ENCODE data around the gene PPP1R3E. TPM values are rescaled to one million over a fixed set of nuclear protein-coding genes. Genes with fewer than 3 reads are reported as not detected.

The PPP1R3E gene
- total and polyA plus RNA-seq, 2 of the 13 experiments (the other 11 are each of a cell fraction or from before 2014, with no cell fraction given) = 16.5 to 26.5 TPM

- TF ChIP-seq, protein P1, sequence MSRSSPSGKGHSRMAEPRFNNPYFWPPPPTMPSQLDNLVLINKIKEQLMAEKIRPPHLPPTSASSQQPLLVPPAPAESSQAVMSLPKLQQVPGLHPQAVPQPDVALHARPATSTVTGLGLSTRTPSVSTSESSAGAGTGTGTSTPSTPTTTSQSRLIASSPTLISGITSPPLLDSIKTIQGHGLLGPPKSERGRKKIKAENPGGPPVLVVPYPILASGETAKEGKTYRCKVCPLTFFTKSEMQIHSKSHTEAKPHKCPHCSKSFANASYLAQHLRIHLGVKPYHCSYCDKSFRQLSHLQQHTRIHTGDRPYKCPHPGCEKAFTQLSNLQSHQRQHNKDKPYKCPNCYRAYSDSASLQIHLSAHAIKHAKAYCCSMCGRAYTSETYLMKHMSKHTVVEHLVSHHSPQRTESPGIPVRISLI (CRISPR knock-in tag; IDR thresholded peaks at IDR 0.05; ENCODE audit: borderline replicate concordance) = no peak
- no peak for TF ChIP-seq ZNF292 (CRISPR knock-in tag; IDR thresholded peaks at IDR 0.05; ENCODE audit: borderline replicate concordance, low read depth)
- TF ChIP-seq ZBTB3 (CRISPR knock-in tag; IDR thresholded peaks at IDR 0.05; ENCODE audit: borderline replicate concordance, low read depth) = no peak
- TF ChIP-seq MYNN (CRISPR knock-in tag; IDR thresholded peaks at IDR 0.05; ENCODE audit: low read depth) = no peak
- TF ChIP-seq ZSCAN29 (CRISPR knock-in tag; conservative IDR thresholded peaks at IDR 0.05) = no peak; the same call in 1 of the 2 replicates
- TF ChIP-seq PTBP1 (IDR thresholded peaks at IDR 0.05; ENCODE audit: low read depth, low read length, poor library complexity, severe bottlenecking) = no peak
- TF ChIP-seq EZH2 (conservative IDR thresholded peaks at IDR 0.05; ENCODE audit: low read depth, low read length) = no peak
- TF ChIP-seq ARID2 (CRISPR knock-in tag; IDR thresholded peaks at IDR 0.05; ENCODE audit: borderline replicate concordance) = peak; percentile 84
- peak; percentile 22; the same call in 1 of the 2 replicates for TF ChIP-seq TSC22D2 (CRISPR knock-in tag; IDR thresholded peaks at IDR 0.05; ENCODE audit: borderline replicate concordance)
- peak; percentile 50; the same call in 1 of the 2 replicates for TF ChIP-seq RARA (CRISPR knock-in tag; IDR thresholded peaks at IDR 0.05)
- no peak; the same call in none of the 2 replicates for TF ChIP-seq ELF1 (CRISPR knock-in tag; IDR thresholded peaks at IDR 0.05)
- peak; percentile 89 for TF ChIP-seq TAF15 (IDR thresholded peaks at IDR 0.05; ENCODE audit: low read depth, low read length, poor library complexity, severe bottlenecking)
- TF ChIP-seq, protein P2, sequence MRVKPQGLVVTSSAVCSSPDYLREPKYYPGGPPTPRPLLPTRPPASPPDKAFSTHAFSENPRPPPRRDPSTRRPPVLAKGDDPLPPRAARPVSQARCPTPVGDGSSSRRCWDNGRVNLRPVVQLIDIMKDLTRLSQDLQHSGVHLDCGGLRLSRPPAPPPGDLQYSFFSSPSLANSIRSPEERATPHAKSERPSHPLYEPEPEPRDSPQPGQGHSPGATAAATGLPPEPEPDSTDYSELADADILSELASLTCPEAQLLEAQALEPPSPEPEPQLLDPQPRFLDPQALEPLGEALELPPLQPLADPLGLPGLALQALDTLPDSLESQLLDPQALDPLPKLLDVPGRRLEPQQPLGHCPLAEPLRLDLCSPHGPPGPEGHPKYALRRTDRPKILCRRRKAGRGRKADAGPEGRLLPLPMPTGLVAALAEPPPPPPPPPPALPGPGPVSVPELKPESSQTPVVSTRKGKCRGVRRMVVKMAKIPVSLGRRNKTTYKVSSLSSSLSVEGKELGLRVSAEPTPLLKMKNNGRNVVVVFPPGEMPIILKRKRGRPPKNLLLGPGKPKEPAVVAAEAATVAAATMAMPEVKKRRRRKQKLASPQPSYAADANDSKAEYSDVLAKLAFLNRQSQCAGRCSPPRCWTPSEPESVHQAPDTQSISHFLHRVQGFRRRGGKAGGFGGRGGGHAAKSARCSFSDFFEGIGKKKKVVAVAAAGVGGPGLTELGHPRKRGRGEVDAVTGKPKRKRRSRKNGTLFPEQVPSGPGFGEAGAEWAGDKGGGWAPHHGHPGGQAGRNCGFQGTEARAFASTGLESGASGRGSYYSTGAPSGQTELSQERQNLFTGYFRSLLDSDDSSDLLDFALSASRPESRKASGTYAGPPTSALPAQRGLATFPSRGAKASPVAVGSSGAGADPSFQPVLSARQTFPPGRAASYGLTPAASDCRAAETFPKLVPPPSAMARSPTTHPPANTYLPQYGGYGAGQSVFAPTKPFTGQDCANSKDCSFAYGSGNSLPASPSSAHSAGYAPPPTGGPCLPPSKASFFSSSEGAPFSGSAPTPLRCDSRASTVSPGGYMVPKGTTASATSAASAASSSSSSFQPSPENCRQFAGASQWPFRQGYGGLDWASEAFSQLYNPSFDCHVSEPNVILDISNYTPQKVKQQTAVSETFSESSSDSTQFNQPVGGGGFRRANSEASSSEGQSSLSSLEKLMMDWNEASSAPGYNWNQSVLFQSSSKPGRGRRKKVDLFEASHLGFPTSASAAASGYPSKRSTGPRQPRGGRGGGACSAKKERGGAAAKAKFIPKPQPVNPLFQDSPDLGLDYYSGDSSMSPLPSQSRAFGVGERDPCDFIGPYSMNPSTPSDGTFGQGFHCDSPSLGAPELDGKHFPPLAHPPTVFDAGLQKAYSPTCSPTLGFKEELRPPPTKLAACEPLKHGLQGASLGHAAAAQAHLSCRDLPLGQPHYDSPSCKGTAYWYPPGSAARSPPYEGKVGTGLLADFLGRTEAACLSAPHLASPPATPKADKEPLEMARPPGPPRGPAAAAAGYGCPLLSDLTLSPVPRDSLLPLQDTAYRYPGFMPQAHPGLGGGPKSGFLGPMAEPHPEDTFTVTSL (CRISPR knock-in tag; IDR thresholded peaks at IDR 0.05; ENCODE audit: borderline replicate concordance) = no peak
- peak; percentile 70 for TF ChIP-seq RXRA (CRISPR knock-in tag; IDR thresholded peaks at IDR 0.05)
- TF ChIP-seq ZNF496 (CRISPR knock-in tag; IDR thresholded peaks at IDR 0.05; ENCODE audit: insufficient replicate concordance) = no peak
- TF ChIP-seq YEATS2 (CRISPR knock-in tag; IDR thresholded peaks at IDR 0.05; ENCODE audit: borderline replicate concordance) = peak; percentile 14; the same call in 1 of the 2 replicates
- TF ChIP-seq, protein P3, sequence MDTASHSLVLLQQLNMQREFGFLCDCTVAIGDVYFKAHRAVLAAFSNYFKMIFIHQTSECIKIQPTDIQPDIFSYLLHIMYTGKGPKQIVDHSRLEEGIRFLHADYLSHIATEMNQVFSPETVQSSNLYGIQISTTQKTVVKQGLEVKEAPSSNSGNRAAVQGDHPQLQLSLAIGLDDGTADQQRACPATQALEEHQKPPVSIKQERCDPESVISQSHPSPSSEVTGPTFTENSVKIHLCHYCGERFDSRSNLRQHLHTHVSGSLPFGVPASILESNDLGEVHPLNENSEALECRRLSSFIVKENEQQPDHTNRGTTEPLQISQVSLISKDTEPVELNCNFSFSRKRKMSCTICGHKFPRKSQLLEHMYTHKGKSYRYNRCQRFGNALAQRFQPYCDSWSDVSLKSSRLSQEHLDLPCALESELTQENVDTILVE (CRISPR knock-in tag; IDR thresholded peaks at IDR 0.05) = peak; percentile 70
- peak; percentile 48 for TF ChIP-seq ZMYM3 (CRISPR knock-in tag; IDR thresholded peaks at IDR 0.05)
- TF ChIP-seq BORCS8-MEF2B (CRISPR knock-in tag; IDR thresholded peaks at IDR 0.05) = peak; percentile 97
- peak; percentile 42; the same call in 1 of the 2 replicates for TF ChIP-seq RFXANK (CRISPR knock-in tag; IDR thresholded peaks at IDR 0.05)
- peak; percentile 1; the same call in 1 of the 2 replicates for TF ChIP-seq ZNF775 (CRISPR knock-in tag; IDR thresholded peaks at IDR 0.05; ENCODE audit: borderline replicate concordance)
These were observed 19.2 kb upstream of the PPP1R3E start (continued) for GRCh38 chr14:23321572-23322547.
